ENCODE results near the gene TNS3. TPM values are rescaled to one million over a fixed set of nuclear protein-coding genes. Genes with fewer than 3 reads are reported as not detected.

Gene TNS3
- total and polyA plus RNA-seq, 9 of the 15 experiments (the other 6 are each of a cell fraction or from before 2014, with no cell fraction given), result 0.20 TPM; not detected in 8

GRCh38 chr7:47389923-47390630 lies 191.8 kb downstream of the TNS3 start:
- POLR2A ChIA-PET, result no interaction called here
- Histone ChIP-seq H3K9ac (ENCODE audit: insufficient read depth in 1 of 2, low read depth in 2 of 2, low read length in 2 of 2) (no peak overlapping the region), H3K9me1 (ENCODE audit: control insufficient read depth, insufficient read depth, low read length) (no peaks in the 10 kb centered on the region), H3K27ac (ENCODE audit: extremely low read depth, low read depth, low read length) (no peak overlapping the region), H4K20me1 (replicated peaks; ENCODE audit: control insufficient read depth, insufficient read depth, low read length) (0 out of 2 replicates have a peak, but pooled peaks cover 5% of the 10 kb centered on the region), H3K4me3 (no peak overlapping the region), H2AFZ (ENCODE audit: low read depth, low read length) (no peak overlapping the region), H3K4me2 (ENCODE audit: insufficient read depth, low read length) (no peak overlapping the region), H3K79me2 (ENCODE audit: control insufficient read depth, insufficient read depth, low read length) (no peaks in the 10 kb centered on the region), H3K9me3 (replicated peaks; ENCODE audit: control insufficient read depth, insufficient read depth, low read depth, low read length) (no peaks in the 10 kb centered on the region), H3K4me1 (replicated peaks in 1 of 2; ENCODE audit: control insufficient read depth in 2 of 2, insufficient read depth in 2 of 2, low read length in 2 of 2) (no peaks in the 10 kb centered on the region), H3K27me3 (ENCODE audit: control insufficient read depth in 2 of 2, insufficient read depth in 2 of 2, low read length in 2 of 2) (peaks cover 15 to 74% of the 10 kb centered on the region in 2 experiments; a peak in 4 of 5 replicates), H3K36me3 (ENCODE audit: control insufficient read depth, insufficient read depth, low read length) (no peaks in the 10 kb centered on the region)
- DNase-seq (ENCODE audit: extremely low read depth in 1 of 4, low spot score in 3 of 4), result no peak
- WGBS (ENCODE audit: insufficient coverage, low coverage, missing lambda C conversion rate), result 2% methylated on average over 10 of the region's 12 CpGs
- FAIRE-seq, result no peak
- in situ Hi-C loops (cut with MboI) (no loop called here), intact Hi-C loops (cut with micrococcal nuclease) (no loop called here)
- BruUV-seq (replicated peaks), result no TSS peak
- no peak for ATAC-seq
- CTCF ChIA-PET (ENCODE audit: low intra/inter-chr PET ratio), result no interaction called here
- TF ChIP-seq U2AF2 (optimal IDR thresholded peaks at IDR 0.05; ENCODE audit: low read depth, low read length) (no peak), PHB2 (IDR thresholded peaks at IDR 0.05; ENCODE audit: low read depth) (no peak), JUN (IDR thresholded peaks at IDR 0.05; ENCODE audit: borderline replicate concordance, low read depth, low read length) (no peak), JUN (CRISPR knock-in tag; IDR thresholded peaks at IDR 0.05; ENCODE audit: borderline replicate concordance) (no peak)
- TF ChIP-seq, protein P1, sequence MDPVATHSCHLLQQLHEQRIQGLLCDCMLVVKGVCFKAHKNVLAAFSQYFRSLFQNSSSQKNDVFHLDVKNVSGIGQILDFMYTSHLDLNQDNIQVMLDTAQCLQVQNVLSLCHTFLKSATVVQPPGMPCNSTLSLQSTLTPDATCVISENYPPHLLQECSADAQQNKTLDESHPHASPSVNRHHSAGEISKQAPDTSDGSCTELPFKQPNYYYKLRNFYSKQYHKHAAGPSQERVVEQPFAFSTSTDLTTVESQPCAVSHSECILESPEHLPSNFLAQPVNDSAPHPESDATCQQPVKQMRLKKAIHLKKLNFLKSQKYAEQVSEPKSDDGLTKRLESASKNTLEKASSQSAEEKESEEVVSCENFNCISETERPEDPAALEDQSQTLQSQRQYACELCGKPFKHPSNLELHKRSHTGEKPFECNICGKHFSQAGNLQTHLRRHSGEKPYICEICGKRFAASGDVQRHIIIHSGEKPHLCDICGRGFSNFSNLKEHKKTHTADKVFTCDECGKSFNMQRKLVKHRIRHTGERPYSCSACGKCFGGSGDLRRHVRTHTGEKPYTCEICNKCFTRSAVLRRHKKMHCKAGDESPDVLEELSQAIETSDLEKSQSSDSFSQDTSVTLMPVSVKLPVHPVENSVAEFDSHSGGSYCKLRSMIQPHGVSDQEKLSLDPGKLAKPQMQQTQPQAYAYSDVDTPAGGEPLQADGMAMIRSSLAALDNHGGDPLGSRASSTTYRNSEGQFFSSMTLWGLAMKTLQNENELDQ (CRISPR knock-in tag; IDR thresholded peaks at IDR 0.05; ENCODE audit: borderline replicate concordance), result no peak
